ENCODE results near the gene RP9.

RP9 gene

GRCh38 chr7:33061282-33061937, 47.8 kb downstream of the RP9 start:
- DNase-seq = no peak

GRCh38 chr7:33059635-33060034, 49.6 kb downstream of the RP9 start:
- DNase-seq = no peak

- DNase-seq = no peak
Observed at GRCh38 chr7:33055158-33055557, 54.0 kb downstream of the RP9 start.

GRCh38 chr7:33054261-33054964, 54.8 kb downstream of the RP9 start:
- DNase-seq = no peak

- no peak for DNase-seq
Observed at GRCh38 chr7:33053721-33054120, 55.5 kb downstream of the RP9 start.

DNA sequence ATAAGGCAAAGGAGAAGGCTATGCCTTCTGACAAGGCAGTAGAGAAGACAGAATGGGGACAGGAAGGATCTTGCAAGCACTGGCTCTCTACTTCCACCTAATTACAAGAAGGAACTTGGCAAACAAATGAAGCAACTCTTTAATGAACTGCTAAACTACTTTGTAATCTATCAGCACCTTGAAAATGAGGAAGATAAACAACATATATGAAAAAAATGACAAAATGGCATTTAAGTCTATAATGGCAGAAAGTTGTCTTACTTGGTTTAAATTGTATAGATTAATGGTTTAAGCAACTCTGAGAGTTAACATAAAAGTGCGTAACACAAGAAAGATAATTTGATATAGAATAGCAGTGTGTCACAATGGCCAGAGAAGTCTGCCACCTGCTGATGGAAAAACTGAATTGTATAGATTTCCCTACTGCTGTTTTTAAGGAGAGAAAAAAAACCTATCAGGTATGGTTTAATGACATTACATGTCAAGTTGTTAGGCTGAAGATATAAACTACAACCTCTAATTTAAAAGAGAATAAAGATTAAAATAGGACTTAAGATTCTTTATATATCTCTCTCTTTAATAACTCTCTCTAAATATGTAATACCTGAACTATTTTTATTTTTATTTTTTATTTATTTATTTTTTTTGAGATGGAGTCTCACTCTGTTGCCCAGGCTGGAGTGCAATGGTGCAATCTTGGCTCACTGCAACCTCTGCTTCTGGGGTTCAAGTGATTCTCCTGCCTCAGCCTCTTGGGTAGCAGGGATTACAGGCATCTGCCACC, 58.5 kb downstream of the RP9 start:
- no peak for DNase-seq

GRCh38 chr7:33048704-33049103, 60.5 kb downstream of the RP9 start:
- DNase-seq = no peak

- DNase-seq = no peak
Observed at GRCh38 chr7:33048257-33048656, 60.9 kb downstream of the RP9 start.

- no peak for DNase-seq
Observed at GRCh38 chr7:33044986-33045385, 64.2 kb downstream of the RP9 start.
